HG02642 (cell line): ENCODE results near the gene VMO1.

Experiments used
- ATAC-seq: cut with Tn5 transposase; IDR thresholded peaks from one replicate; pipeline ENCODE4 v1.9.1; 2021; ENCODE audit warnings: mild to moderate bottlenecking; ENCODE audit not compliant: unreplicated experiment, poor library complexity

The VMO1 gene

DNA sequence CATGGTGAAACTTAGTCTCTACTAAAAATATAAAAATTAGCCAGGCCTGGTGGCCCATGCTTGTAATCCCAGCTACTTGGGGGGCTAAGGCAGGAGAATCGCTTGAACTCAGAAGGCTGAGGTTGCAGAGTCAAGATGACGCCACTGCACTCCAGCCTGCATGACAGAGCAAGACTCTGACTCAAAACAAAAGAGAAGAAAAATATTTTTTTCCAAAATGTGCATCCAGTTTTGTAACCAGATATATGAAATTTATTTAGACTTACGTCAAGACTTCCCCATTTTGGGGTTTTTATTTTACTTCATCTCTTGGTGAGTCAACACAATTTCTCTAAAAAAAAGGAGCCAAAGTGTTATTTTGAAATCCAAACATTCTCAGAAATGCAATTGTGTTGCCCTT, 20.0 kb downstream of the VMO1 start:
- no peak for ATAC-seq

DNA sequence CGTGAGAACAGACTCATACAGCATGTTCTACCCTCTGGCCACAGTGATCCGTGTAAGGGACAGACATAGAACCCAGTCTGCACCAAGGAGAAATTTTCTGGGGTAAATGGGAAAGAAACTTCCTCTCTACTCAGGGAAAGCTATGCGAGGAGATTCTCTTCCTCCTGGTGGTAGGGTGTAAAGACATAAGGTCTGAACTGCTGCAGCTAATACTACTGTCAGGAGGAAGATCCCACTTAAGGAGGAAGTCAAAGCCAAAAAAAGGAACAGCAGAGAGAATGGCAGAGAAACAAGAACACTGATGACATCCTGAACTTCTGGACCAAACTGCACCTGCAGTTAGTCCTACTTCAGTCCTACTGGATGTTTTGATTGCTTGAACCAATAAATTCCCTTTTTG, 21.6 kb downstream of the VMO1 start:
- no peak for ATAC-seq

GRCh38 chr17:4759776-4760236, 26.4 kb downstream of the VMO1 start:
- no peak for ATAC-seq

GRCh38 chr17:4753392-4753791, 32.8 kb downstream of the VMO1 start:
- ATAC-seq: no peak

GRCh38 chr17:4751932-4752331, 34.2 kb downstream of the VMO1 start:
- no peak for ATAC-seq

- ATAC-seq: no peak
Observed at GRCh38 chr17:4750606-4751005, 35.6 kb downstream of the VMO1 start.

DNA sequence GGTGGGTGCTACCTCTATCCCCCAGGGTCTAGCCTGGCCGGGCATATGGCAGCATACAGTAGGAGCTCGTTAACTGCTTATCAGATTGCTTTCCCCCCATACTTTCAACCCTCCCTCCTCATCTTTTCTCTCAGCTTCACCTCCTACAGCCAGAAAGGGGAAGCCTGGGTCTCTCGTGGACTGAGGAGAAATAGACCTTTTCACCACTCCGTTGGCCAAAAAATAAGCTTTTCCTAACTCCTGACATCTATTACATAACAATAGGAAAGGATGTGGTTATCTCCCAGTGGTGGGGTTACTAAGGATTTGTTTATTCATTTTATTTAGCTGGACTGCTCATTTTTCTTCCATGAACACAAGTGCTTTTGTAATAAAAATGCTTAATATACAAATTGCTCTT, 37.5 kb downstream of the VMO1 start:
- no peak for ATAC-seq

GRCh38 chr17:4747847-4748246, 38.3 kb downstream of the VMO1 start:
- ATAC-seq: no peak

GRCh38 chr17:4744999-4745969, 40.9 kb downstream of the VMO1 start:
- no peak for ATAC-seq

- no peak for ATAC-seq
Observed at GRCh38 chr17:4743898-4744297, 42.3 kb downstream of the VMO1 start.

DNA sequence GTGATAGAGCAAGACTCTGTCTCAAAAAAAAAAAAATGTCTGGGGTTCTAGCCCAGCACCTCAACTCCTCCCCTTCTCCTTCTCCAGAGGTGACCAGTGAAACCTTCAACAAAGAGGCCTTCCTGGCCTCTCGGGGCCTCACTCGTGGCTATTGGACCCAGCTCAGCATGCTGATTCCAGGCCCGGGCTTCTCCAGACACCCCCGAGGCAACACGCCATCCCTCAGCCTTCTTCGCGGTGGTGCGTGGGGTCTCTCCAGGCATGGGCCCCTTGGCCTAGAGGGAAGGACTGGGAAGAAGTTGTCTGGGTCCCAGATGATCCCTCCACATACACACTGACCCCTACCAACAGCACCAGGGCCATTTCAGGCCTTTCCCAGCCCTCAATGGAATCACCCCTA, 42.9 kb downstream of the VMO1 start:
- no peak for ATAC-seq

DNA sequence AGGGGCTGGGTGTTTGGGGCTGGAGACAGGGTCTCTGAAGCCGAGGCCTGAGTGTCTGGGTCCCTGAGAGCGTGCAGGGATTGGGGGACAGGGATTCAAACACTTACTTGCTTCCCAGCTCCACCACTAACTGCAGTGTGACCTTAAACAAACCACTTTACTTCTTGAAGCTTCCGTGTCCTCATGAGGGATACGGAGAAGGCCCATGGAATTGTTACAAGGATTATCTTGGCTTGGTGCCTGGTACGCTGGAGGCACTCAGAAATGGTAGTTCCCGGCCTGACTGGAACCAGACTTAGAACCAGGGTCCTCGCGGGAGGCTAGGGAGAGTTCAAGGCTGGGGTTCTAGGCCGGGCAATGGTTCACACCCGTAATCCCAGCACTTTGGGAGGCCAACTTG, 43.5 kb downstream of the VMO1 start:
- ATAC-seq: no peak

- ATAC-seq: no peak
Observed at GRCh38 chr17:4742133-4742532, 44.0 kb downstream of the VMO1 start.

- ATAC-seq: no peak
Observed at GRCh38 chr17:4741544-4741943, 44.6 kb downstream of the VMO1 start.

GRCh38 chr17:4740584-4740983, 45.6 kb downstream of the VMO1 start:
- no peak for ATAC-seq

DNA sequence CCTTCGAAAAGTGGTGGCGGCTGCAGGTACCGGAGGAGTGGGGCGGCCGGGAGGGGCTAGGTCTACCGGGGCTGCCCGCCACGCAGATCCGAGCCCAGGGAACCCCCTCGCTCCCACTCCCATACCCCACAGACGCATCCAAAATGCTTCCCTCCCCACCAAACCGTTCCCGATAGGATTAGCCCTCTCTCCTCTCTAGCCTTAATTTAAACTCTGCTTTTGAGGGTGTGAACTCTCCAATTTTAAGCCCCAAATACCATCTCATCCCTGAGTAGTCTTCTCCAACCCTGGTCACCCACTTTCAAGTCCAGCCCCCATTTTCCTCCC, 46.2 kb downstream of the VMO1 start:
- ATAC-seq: no peak

GRCh38 chr17:4739122-4740024, 46.8 kb downstream of the VMO1 start, which contains the start of the genes CXCL16 and ZMYND15:
CXCL16 (minus strand) TSS chr17:4739928; CDS start chr17:4739339, 589 bp downstream.
ZMYND15 (plus strand) TSS chr17:4739833; CDS start chr17:4740549, 716 bp downstream.
- peak; percentile 50 for ATAC-seq

DNA sequence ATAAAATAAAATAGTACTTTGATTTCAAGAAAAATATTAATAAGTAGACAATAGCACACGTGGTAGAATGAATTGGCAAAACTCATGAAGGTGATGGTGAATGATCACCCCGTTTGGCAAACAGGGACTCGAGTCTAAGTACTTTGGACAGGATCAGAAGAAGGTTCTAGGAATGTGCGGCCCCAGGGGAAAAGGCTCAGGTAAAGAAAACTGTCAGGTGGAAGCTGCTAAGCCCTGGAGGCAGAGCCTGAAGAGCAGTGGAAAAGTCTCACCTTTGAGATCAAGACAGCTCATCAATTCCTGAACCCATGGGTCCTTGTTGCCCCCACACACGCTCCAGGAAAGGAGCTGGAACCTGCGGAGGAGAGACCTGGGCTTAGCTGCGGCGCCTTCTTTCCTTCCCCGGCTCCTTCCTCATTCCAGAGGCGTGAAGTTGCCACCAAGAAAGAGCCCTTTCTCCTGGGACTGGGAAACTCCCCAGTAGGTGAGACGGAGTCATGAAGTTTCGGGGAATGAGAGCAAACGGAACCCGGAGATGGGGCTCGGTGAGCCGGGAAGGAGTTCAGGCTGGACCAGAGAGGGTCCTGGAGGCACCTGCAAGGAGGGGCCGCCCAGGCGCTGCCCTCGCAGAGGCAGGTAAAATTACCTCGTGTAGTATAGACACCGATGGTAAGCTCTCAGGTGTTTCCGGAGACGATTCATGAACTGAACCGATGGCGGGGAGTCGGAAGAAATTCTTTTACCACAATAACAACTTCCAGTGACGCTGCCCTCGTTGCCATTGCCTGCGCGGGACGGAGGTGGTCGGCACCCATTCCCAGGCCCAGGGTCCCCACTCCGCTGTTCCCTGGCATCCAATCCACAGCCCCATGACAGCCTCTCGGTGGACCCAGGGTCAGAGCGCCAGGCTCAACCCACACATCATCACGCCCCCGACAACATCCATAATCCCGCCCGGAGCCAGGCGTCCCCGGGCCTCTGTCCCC, 47.7 kb downstream of the VMO1 start:
- peak; percentile 8 for ATAC-seq

DNA sequence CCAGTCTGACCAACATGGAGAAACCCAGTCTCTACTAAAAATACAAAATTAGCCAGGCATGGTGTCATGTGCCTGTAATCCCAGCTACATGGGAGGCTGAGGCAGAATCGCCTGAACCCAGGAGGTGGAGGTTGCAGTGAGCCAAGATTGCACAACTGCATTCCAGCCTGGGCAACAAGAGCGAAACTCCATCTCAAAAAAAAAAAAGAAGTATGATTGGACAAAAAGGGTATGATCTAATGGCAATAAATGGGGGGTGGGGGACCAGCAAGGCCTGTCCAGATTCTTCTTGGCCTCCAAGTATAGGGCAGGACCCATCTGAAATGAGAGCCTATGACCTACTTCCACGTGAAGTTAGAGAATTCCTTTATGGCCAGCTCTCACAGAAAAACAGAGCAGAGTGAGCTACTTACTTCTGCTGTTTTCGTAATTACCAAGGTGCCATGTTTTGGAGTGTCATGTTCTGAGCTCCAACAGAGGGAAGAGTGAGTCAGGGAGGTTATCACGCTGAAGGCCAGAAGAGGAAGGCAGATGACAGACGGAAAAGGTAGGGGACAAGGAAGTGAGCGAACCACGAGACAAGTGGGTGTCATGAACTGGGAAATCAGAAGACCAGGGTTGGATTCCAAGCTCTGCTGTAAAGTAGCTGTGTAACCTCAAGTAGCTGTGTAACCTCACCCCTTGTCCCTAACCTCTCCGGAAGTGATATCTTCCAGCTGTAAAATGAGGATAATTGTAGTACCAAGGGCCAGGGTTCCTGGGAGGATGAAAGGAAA, 50.1 kb downstream of the VMO1 start:
- ATAC-seq: no peak
